ENCODE measurements around the gene FOXL1.

The FOXL1 gene

DNA sequence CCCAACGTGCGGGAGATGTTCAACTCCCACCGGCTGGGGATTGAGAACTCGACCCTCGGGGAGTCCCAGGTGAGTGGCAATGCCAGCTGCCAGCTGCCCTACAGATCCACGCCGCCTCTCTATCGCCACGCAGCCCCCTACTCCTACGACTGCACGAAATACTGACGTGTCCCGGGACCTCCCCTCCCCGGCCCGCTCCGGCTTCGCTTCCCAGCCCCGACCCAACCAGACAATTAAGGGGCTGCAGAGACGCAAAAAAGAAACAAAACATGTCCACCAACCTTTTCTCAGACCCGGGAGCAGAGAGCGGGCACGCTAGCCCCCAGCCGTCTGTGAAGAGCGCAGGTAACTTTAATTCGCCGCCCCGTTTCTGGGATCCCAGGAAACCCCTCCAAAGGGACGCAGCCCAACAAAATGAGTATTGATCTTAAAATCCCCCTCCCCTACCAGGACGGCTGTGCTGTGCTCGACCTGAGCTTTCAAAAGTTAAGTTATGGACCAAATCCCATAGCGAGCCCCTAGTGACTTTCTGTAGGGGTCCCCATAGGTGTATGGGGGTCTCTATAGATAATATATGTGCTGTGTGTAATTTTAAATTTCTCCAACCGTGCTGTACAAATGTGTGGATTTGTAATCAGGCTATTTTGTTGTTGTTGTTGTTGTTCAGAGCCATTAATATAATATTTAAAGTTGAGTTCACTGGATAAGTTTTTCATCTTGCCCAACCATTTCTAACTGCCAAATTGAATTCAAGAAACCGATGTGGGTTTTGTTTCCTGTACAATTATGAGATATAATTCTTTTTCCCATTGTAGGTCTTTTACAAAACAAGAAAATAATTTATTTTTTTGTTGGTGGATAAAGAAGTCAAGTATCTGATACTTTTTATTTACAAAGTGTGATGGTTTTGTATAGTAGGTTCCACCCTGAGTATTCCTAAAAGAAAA, 9.4 kb upstream of the FOXL1 start:
- no peak for DNase-seq (ENCODE audit: low spot score)

DNA sequence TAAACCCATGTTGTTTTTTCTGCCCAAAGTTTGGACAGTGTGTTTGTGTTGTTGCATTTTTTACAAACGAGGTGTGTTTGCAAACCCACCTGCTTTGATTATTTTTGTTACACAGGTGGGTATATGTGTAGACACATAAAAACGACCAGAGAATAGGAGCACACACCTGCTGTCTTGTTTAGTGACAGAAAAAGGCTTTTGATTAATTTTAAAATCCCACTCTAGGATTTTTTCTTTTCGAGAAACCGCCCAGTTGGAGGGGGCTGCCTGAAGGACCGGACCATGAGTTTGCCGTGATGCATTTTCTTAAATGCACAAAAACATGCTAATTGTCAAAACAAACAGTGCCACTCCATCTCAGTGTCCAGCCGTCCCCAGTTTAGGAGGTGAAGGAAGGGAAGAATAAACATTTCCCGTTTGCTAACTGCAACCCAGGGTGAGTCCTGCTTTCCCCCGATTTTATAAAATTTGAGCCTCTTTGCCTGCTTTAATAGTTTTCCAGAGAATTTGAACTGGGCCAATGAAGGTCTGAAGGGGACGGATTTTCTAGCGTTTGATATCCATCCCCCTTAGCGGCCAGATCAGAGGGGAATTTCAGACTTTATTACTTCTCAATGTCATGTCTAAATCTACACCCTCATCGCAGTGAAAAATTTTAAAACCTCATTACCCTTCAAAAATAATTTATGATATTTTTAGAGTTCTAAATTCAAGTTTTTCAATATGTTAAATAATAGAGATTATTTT, 8.5 kb upstream of the FOXL1 start:
- no peak for DNase-seq (ENCODE audit: low spot score)

DNA sequence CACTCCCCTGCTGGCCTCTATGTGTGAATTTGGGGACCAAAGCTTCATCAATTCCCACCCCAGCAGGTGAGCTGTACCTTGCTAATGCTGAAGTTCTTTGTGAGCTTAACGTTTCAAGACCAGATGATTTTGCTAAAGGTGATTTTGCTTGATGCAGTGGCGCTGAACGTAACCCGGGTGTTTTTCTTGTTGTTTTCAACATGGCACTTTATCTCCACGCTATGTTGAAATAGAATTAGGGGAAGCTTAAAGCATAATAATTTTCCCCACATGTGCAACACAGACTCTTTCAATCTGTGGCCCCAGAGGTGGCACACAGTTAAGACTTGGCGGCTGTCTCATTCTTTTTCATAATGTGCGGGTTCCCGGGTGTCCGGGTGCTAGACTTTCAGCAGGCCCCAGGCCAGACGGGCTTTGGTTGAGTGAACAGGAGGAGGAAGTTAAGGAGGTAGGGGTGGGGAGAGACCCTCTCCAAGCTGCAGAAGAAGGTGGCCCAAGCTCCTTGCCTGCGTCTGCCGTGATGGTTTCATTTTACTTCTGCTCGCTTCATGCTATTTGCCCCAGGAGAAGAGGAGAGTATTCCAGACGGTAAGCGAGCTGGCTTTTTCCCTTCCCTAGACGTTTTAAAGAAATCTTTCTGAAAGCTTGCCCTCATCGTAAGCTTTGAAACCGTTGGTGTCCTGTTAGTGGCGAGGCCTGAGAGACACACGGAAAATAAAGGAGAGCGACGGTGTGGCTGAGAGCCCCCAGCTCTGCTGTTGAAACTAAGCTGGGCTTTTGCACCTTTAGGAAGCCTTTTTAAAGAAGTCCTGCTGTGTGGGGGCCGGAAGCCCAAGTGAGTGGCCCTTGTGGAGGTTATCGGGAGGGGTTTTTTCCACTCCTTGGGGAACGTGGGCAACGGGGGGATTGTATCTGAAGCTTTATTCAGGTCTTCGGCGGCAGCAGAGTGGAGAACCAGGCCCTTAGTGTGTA, 7.5 kb upstream of the FOXL1 start:
- no peak for DNase-seq (ENCODE audit: low spot score)

DNA sequence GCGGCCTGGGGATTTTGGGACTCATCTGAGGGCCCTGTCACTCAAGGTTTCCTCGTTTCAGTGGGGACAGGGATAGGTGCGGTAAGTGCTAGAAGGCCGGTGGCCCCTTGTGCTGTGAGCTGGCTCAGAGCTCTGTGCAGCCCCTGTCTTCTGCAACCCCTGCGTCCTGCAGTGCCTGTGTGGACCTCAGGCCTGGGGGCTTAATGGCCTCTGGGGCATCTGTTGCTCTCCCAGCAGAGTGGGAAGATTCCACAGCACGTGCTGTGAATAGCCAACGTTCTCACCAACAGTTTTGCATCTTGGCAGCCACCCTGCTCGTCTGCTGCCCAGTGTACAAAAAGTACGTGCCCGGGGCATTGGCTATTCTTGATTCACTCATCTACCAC, 6.8 kb upstream of the FOXL1 start:
- no peak for DNase-seq (ENCODE audit: low spot score)

DNA sequence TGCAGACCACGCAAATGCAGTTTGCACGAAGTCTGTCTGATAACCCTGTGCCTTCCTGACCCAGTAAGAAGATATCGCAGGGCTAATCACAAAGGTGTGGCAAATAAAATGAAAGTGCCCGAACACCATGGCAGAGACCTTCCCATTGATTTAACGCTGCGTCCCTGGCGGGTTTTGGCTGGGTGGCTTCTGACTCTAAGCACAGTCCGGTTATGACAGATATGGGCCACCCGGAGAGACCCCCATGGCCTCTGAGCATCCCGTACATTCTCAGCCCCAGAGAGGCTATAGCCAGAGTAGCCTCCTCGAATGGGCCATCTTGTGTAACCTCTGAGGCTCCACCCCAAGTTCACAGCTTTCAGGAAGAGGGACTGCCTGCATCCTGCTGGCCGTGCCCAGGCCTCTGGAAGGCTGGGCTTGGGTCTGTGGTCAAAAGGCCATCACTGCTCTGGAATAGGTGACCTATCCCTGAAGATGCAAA, 6.3 kb upstream of the FOXL1 start:
- DNase-seq (ENCODE audit: low spot score), result no peak

DNA sequence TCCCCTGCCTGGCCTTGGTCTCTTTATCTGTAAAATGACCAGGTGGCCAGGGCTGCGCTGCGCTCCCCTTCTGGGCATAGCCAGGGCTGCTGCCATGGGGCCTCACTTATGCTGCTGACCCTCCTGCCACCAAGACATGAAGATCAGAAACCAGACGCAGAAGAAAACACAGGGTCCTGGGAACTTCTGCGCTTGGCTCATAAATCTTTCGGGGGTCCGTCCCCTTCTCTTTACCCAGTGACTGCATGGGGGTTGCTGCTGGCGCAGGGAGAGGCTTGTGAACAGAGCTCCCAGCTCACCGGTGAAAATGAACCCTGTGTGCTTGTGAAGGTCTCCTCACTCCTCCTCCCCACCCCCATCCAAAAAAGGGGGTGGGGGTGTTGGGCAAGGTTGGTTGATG, 5.7 kb upstream of the FOXL1 start:
- no peak for DNase-seq (ENCODE audit: low spot score)

DNA sequence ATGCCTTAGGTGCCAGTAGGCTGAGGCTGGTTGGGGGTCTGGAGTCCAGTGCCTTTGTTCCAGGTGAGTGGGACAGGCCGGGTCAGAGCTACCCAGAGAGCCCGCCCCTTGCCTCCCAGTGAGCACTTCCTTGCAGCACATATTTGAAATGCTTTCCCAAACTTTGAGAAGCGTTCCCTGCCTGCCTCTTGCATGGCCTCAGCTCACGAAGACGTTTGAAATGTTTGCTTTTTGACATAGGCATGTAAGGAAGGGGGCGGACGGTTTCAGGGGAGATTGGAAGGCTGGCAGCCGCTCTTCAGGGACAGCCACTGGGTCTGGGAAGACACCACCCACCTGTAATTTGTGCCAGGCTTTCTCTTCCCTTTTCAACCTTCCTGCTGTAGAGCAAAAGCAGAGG, 5.1 kb upstream of the FOXL1 start:
- no peak for DNase-seq (ENCODE audit: low spot score)

DNA sequence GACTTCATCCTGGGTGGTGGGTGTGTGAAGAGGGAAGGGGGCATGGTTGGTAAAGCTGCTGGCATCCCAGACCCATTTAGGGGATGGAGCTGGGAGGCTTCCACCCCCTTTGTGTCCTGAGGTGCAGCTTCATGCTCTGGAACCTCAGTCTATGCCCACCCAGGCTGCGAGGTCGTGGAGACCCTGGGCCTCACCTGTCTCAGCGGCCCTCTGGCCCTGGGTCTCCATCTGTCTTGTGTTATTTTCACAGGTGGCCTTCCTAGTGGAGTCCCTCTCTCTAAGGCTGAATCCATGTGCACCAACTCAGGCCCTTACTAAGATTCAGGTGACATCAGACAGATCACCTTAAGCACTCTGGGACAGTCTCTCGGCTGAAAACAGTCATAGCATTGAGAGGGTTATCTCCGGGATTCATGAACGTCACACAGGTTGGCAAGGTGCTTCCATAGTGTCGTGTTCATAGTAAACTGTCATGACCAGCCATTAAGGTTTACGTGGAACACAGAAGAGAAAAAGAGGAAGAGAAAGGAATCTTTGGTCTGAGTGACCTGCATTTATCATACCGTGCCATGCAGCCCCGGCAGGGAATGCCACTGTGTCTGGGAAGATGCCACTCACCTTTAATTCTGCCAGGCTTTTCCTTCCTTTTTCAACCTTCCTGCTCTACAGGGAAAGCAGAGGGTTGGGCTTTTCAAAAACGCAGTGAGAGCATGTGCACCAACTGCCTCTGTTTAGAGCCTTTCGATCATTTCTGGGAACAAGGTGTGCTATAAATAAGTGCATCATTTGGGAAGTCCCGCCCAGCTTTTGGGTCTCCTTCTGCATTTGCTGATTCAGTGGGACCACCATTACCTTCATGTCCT, 4.5 kb upstream of the FOXL1 start:
- DNase-seq (ENCODE audit: low spot score), result no peak

DNA sequence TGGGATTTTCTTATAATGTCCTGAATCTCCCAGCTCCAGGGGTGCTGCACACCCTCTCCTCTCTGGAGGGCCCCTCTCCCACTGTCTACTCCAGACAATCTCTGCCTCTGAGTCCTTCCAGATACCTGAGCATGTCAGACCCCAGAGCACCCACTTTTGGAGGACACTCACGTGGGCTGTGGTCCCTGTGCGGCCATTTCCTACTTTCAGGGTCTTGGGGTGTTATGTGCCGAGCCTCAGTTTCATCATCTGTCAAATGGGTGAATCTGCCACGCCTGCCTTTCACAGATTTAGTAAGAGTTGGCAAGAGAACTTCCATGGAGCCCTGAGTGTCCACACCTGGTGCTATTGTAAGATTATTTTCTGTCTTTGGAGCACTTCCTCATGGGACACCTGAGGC, 3.7 kb upstream of the FOXL1 start:
- no peak for DNase-seq (ENCODE audit: low spot score)

DNA sequence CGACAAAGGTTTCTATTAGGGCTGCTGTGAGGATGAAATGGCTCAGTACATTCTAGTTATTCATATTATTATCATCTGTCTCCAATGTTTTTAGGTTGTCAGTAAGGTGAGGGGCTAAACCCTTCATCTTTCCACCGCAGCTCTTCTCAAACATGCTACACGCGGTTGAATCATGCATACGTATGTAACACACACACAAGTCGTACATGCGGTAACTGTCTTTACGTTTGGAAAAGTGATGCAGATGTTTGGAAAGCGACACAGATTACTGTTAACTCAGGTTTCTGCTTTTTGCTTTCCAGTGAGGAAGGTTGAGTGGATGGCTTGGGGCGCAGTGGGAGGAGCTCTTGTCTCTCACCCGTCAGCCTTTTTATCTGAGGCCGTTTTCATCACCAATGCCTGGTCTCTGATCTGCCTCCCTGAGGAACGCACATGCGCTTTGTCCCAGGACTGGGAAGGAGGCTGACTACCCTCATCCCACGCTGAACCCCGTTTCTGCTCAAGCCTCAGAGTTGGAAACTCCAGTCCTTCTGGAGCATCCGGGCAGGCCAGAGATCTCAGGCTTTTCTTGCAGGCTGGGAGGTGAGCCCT, 3.2 kb upstream of the FOXL1 start:
- no peak for DNase-seq (ENCODE audit: low spot score)

DNA sequence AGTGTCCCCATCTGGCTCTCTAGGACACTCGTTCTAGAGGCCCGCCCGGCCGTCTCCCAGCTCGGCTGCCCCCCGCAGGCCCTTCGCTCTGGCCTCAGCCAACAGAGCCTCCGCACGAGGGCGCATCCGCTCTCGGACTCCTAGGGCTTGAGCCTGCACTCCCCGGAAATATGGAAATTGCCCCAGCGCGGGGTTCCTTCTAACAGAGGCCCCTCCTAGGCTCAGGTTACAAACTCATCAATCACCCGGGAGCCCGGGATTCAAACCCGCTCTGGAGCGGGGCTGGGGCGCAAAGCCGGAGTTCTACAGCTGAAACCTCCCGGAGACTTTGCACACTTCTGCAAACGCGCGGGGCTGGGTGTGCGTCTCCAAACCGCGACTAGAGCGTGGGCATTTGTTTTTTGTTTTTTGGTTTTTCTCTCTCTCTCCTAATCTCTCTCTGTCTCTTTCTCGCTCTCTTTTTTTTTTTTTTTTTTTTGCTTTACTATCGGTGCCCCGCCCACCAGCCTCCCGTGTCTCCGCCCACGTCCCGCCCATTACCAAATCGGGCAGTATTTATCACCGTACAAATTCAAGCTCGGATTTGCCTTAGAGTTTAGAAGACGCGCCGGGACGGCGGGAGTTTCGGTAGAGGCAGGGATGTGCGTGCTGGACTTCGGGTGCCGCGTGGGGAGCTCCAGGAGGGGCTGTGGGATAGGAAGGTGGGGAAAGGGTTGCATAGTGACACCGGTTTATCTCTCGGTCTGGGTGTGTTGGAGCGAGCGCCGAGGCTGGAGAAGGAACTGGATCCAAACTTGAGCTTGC, 2.4 kb upstream of the FOXL1 start:
- peak; percentile 88 for DNase-seq (ENCODE audit: low spot score)

DNA sequence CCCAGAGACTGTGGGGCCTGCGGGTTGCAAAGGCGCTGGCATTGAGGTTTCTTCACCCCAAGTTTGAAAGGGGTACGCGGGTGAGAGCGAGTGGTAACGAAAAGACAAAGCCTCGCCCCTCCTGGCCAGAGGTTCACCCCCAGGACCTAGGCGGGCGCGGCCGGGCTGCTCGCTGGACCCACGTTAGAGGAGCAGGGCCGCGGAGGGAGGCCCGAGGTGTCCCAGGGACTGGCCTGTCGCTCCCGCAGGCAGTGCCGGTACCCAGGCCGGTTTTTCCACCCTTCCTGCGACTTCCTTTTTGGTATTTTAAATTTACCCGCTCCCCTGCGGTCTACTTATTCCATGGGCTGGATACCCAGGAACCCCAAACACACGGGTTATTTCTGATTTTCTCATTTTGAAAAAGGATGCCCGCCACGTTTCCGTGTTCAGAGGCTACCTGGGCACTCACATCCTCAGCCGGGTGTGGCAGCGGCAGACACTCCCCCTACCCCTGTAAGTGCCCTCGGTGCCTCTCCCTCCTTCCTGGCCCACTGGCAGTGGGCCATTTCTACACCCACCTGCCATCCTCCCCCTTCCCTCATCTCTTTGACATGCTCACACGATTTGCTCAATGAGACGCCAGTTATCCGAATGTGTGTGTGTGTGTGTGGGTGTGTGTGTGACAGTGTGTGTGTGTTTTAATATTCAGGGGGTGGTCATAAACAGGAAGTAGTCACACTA, 1.6 kb upstream of the FOXL1 start:
- no peak for DNase-seq (ENCODE audit: low spot score)

DNA sequence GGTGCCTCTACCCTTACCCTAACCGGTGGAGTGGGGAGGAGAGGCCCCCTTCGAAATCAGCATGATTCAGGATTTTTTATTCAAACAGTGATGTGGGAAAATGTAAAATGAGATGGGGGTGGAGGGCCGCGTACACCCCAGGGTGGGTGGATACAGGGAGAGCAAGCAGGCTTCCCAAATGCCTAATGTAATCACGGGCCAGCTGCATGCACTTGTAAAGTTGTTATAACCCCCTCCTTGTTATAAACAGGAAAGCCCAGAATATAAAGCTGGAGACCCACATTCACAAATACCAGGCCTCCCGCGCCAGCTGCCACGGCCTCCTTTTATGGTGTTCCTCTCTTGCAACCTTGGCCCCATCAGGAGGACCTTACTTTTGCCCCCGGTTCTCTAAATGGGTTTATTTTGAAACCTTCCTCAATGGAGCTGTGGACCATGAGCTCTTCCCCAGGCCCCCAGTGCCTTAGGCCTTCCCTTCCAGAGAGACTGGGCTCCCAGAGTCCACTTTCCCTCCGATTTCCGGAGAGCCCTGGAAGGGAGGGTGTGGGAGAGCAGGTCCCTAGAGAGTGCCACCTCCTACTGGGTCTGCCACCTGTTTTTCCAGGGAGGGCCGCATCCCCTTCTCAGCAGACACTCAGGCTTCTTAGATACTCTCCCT, 906 bp upstream of the FOXL1 start:
- no peak for DNase-seq (ENCODE audit: low spot score)

DNA sequence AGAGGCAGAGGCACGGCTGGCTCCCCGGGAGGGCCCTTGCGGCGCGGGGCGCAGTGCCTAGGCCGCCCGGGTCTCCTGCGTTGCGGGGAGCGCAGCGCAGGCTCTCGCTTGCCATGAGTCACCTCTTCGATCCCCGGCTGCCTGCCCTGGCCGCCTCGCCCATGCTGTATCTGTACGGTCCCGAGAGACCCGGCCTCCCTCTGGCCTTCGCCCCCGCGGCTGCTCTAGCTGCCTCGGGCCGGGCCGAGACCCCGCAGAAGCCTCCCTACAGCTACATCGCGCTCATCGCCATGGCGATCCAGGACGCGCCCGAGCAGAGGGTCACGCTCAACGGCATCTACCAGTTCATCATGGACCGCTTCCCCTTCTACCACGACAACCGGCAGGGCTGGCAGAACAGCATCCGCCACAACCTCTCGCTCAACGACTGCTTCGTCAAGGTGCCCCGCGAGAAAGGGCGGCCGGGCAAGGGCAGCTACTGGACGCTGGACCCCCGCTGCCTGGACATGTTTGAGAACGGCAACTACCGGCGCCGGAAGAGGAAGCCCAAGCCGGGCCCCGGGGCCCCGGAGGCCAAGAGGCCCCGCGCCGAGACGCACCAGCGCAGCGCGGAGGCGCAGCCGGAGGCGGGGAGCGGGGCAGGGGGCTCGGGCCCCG, 390 bp downstream of the FOXL1 start:
- DNase-seq (ENCODE audit: low spot score), result no peak

DNA sequence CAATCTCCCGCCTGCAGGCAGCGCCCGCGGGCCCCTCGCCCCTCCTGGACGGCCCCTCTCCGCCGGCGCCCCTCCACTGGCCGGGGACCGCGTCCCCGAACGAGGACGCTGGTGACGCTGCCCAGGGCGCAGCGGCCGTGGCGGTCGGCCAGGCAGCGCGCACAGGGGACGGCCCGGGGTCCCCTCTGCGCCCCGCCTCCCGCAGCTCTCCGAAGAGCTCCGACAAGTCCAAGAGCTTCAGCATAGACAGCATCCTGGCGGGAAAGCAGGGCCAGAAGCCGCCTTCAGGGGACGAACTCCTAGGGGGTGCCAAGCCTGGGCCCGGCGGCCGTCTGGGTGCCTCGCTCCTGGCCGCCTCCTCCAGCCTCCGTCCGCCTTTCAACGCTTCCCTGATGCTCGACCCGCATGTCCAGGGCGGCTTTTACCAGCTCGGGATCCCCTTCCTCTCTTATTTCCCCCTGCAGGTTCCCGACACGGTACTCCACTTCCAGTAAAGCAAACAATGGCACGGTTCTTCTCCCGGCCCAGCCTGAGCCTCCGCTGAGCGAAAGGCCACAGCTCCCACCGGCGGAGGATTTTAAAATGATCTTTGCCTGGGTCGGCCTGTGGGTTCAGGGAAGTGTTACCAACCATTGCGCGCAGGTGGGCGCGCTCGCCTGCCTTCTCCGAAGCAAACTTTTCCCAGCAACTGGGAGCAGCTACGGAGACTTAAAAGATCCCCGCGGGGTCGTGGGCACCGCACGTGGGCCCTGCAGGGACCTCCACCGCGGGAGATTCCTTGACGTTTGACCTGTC, 1.1 kb downstream of the FOXL1 start:
- DNase-seq (ENCODE audit: low spot score), result no peak

DNA sequence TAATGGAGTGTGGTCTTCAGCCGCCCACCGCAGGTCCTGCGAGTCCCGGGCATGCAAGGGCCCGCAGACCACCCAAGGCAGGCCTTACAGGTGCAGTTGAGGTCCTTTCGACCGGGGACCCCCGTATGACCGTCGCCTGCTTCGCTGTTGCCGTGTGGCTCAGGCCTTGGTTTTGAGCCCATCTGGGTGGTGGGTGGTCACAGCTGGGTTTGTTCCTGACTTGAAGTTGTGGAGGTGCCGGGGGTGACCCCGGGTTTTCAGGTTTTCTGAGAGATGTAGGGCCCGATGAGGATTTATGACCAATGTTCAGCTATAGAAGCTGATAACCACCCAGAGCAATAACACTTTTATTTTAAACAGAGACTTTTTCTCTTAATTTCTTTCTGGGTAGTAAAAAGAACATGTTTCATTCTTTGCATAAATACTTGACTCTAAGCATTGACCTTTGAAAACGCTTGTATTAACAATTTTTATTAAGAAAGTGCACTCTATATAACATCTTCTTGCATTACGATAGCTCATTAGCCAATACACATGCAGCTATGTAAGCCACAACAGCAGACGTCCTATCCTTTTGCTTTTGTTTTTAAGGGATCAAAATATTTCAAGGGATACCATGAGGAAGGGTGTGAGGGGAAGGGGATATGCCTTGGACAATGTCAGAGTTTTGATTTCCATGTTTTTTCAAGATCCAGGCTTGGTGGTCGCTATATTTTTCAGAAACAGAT, 1.9 kb downstream of the FOXL1 start:
- no peak for DNase-seq (ENCODE audit: low spot score)

DNA sequence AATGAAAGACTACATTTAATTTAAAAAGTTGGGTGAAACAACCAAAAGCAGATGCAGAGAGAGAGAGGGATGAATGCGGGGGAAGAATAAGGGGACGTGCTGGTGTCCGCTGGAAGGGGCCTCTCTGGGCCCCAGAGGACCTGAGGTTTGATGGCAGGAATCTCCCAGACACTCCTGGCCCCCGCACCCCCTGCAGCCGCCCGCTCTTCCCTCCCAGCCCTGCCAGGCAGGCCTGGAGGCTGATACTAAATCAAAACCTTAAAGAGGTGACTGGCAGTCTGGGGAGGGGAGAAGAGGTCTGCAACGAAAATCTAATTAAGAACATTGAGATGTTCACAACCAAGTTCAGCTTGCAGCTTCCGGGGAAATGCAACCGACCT, 2.4 kb downstream of the FOXL1 start:
- DNase-seq (ENCODE audit: low spot score), result no peak
